IMR-90 (cell line): ENCODE data around the gene MCF2L2. TPM values are rescaled to one million over a fixed set of nuclear protein-coding genes. Genes with fewer than 3 reads are reported as not detected.

Experiments used
- ATAC-seq: fragments of 200-7000 bp; cut with Tn5 transposase; 2 replicates; pipeline ENCODE4 v1.9.1; 2020; ENCODE audit warnings: low read depth, mild to moderate bottlenecking, moderate library complexity
- BruUV-seq: library from RNA; stranded (reverse); fragments of 400-500 nt; replicated peaks from 2 replicates; lab custom pipeline; 2021; lab: Mats Ljungman, UMichigan
- CTCF ChIA-PET: fragments of 300-600 bp; formaldehyde crosslinking; extraction: SDS; loops from one replicate; lab custom pipeline; 2021; ENCODE audit warnings: antibody characterized with exemption; lab: Yijun Ruan, JAX
- POLR2A ChIA-PET: fragments of 300-600 bp; sonication (Branson Sonifier 250); formaldehyde crosslinking; loops from one replicate; lab custom pipeline; 2022; ENCODE audit warnings: antibody characterized with exemption; ENCODE audit not compliant: unreplicated experiment; lab: Charles Lee
- DNase-seq: peaks from one replicate; pipeline ENCODE4 v3.0.0; 2013
- H2AFZ ChIP-seq: replicated peaks from 2 replicates; pipeline ENCODE3; 2013; ENCODE audit warnings: low read length, mild to moderate bottlenecking; ENCODE audit not compliant: poor library complexity
- H2AK5ac ChIP-seq: 2 replicates; pipeline ENCODE4 v1.6.1; 2013; ENCODE audit warnings: low read depth, low read length, inconsistent platforms
- H2AK9ac ChIP-seq: replicated peaks from 2 replicates; pipeline ENCODE3; 2013; ENCODE audit warnings: mild to moderate bottlenecking, low read depth, low read length, moderate library complexity; ENCODE audit not compliant: poor library complexity
- H2BK120ac ChIP-seq: 2 replicates; pipeline ENCODE4 v1.6.1; 2013; ENCODE audit warnings: low read depth, low read length, inconsistent platforms
- H2BK15ac ChIP-seq: 3 replicates; pipeline ENCODE4 v1.6.1; 2013; ENCODE audit warnings: low read depth, low read length, inconsistent platforms
- H2BK20ac ChIP-seq: 2 replicates; pipeline ENCODE4 v1.6.1; 2013; ENCODE audit warnings: low read depth, mild to moderate bottlenecking, inconsistent platforms, low read length, moderate library complexity
- H2BK5ac ChIP-seq: 2 replicates; pipeline ENCODE4 v1.6.1; 2013; ENCODE audit warnings: mild to moderate bottlenecking, low read depth, low read length, inconsistent platforms; ENCODE audit not compliant: poor library complexity, severe bottlenecking
- H3K14ac ChIP-seq: replicated peaks from 2 replicates; pipeline ENCODE4 v1.6.1; 2013; ENCODE audit warnings: low read depth, low read length, inconsistent platforms
- H3K18ac ChIP-seq: 2 replicates; pipeline ENCODE4 v1.6.1; 2013; ENCODE audit warnings: low read depth, low read length, control low read depth
- H3K23ac ChIP-seq: 2 replicates; pipeline ENCODE4 v1.6.1; 2013; ENCODE audit warnings: low read depth, low read length, inconsistent platforms
- H3K27ac ChIP-seq: 2 replicates; pipeline ENCODE4 v1.5.1; 2013; ENCODE audit warnings: mild to moderate bottlenecking, control low read depth, low read length; ENCODE audit not compliant: insufficient read depth
- H3K27me3 ChIP-seq: 2 replicates; pipeline ENCODE4 v1.6.1; 2013; ENCODE audit warnings: low read length; ENCODE audit not compliant: control insufficient read depth, insufficient read depth
- H3K36me3 ChIP-seq: 2 replicates; pipeline ENCODE4 v1.6.1; 2013; ENCODE audit warnings: low read length, mixed read lengths; ENCODE audit not compliant: control insufficient read depth, insufficient read depth
- H3K4ac ChIP-seq: 2 replicates; pipeline ENCODE4 v1.6.1; 2013; ENCODE audit warnings: low read depth, low read length, inconsistent platforms
- H3K4me1 ChIP-seq: 2 replicates; pipeline ENCODE4 v1.6.1; 2013; ENCODE audit warnings: low read length, mixed read lengths; ENCODE audit not compliant: control insufficient read depth, insufficient read depth
- H3K4me2 ChIP-seq: 2 replicates; pipeline ENCODE4 v1.6.1; 2013; ENCODE audit warnings: low read depth, mild to moderate bottlenecking, control low read depth, low read length, moderate library complexity
- H3K4me3 ChIP-seq: 2 replicates; pipeline ENCODE4 v1.5.1; 2013; ENCODE audit warnings: low read depth, mild to moderate bottlenecking, control low read depth, low read length, moderate library complexity; ENCODE audit not compliant: insufficient read depth
- H3K56ac ChIP-seq: 2 replicates; pipeline ENCODE4 v1.6.1; 2013; ENCODE audit warnings: low read length, inconsistent platforms; ENCODE audit not compliant: insufficient read depth; ENCODE audit errors: extremely low read depth
- H3K79me1 ChIP-seq, 2 experiments: 2 replicates each; pipeline ENCODE4 v1.6.1; 2013; ENCODE audit warnings: low read length in 2 of 2, inconsistent platforms in 1 of 2, low read depth in 1 of 2
- H3K9ac ChIP-seq: 2 replicates; pipeline ENCODE4 v1.6.1; 2013; ENCODE audit warnings: low read depth, low read length, control low read depth
- H3K9me1 ChIP-seq: 2 replicates; pipeline ENCODE4 v1.6.1; 2013; ENCODE audit warnings: low read length, inconsistent platforms; ENCODE audit not compliant: insufficient read depth
- H3K9me3 ChIP-seq: 2 replicates; pipeline ENCODE4 v1.6.1; 2013; ENCODE audit warnings: low read length; ENCODE audit not compliant: control insufficient read depth, insufficient read depth
- H4K20me1 ChIP-seq: 2 replicates; pipeline ENCODE4 v1.6.1; 2013; ENCODE audit warnings: low read length, inconsistent platforms; ENCODE audit not compliant: insufficient read depth
- H4K5ac ChIP-seq: 2 replicates; pipeline ENCODE4 v1.6.1; 2013; ENCODE audit warnings: mild to moderate bottlenecking, low read depth, low read length, control low read depth
- H4K8ac ChIP-seq, 2 experiments: 2 replicates each; pipeline ENCODE4 v1.6.1; 2013; ENCODE audit warnings: low read depth in 2 of 2, low read length in 2 of 2, control low read depth in 1 of 2, inconsistent platforms in 1 of 2
- H4K91ac ChIP-seq: 2 replicates; pipeline ENCODE4 v1.6.1; 2013; ENCODE audit warnings: low read depth, low read length, inconsistent platforms; ENCODE audit not compliant: insufficient read depth
- BHLHE40 ChIP-seq: fragments of 150-350 bp; IDR thresholded peaks from 2 replicates; pipeline ENCODE4 v1.6.1; 2016; ENCODE audit warnings: mild to moderate bottlenecking, low read depth, low read length
- CEBPB ChIP-seq: IDR thresholded peaks from 2 replicates; pipeline ENCODE4 v1.6.1; 2012; ENCODE audit warnings: low read depth, low read length, improper control_type of control experiment
- CHD1 ChIP-seq: IDR thresholded peaks from 2 replicates; pipeline ENCODE4 v1.6.1; 2012; ENCODE audit warnings: low read depth, low read length, improper control_type of control experiment
- CTCF ChIP-seq: conservative IDR thresholded peaks from 2 replicates; pipeline ENCODE4 v1.5.1; 2012; ENCODE audit warnings: mild to moderate bottlenecking, low read depth, low read length, improper control_type of control experiment
- FOS ChIP-seq: fragments of 150-350 bp; IDR thresholded peaks from 2 replicates; pipeline ENCODE4 v1.6.1; 2016; ENCODE audit warnings: low read depth, low read length
- MAFK ChIP-seq: IDR thresholded peaks from 2 replicates; pipeline ENCODE4 v1.6.1; 2012; ENCODE audit warnings: low read depth, low read length, improper control_type of control experiment
- MAZ ChIP-seq: IDR thresholded peaks from 2 replicates; pipeline ENCODE4 v1.6.1; 2012; ENCODE audit warnings: low read depth, mild to moderate bottlenecking, low read length, improper control_type of control experiment, moderate library complexity, borderline replicate concordance
- MXI1 ChIP-seq: IDR thresholded peaks from 2 replicates; pipeline ENCODE4 v1.6.1; 2012; ENCODE audit warnings: low read depth, mild to moderate bottlenecking, low read length, moderate library complexity, borderline replicate concordance
- NFE2L2 ChIP-seq: fragments of 150-350 bp; IDR thresholded peaks from 2 replicates; pipeline ENCODE4 v1.6.1; 2016; ENCODE audit warnings: low read depth, mild to moderate bottlenecking, low read length
- POLR2A ChIP-seq: IDR thresholded peaks from 2 replicates; pipeline ENCODE4 v1.6.1; 2012; ENCODE audit warnings: mild to moderate bottlenecking, low read depth, low read length
- RAD21 ChIP-seq: IDR thresholded peaks from 2 replicates; pipeline ENCODE4 v1.6.1; 2012; ENCODE audit warnings: low read length, improper control_type of control experiment
- RCOR1 ChIP-seq: IDR thresholded peaks from 2 replicates; pipeline ENCODE4 v1.6.1; 2012; ENCODE audit warnings: mild to moderate bottlenecking, low read length, improper control_type of control experiment; ENCODE audit not compliant: insufficient replicate concordance
- RFX5 ChIP-seq: IDR thresholded peaks from 2 replicates; pipeline ENCODE4 v1.8.0; 2012; ENCODE audit warnings: low read depth, mild to moderate bottlenecking, low read length, moderate library complexity
- SMC3 ChIP-seq: fragments of 150-350 bp; IDR thresholded peaks from 2 replicates; pipeline ENCODE4 v1.6.1; 2016; ENCODE audit warnings: low read depth, mild to moderate bottlenecking, antibody characterized with exemption, low read length, moderate library complexity
- USF2 ChIP-seq: fragments of 150-350 bp; IDR thresholded peaks from 2 replicates; pipeline ENCODE4 v1.6.1; 2017; ENCODE audit warnings: mild to moderate bottlenecking, antibody characterized with exemption, low read length, low read depth
- WGBS, 2 experiments: methylation state at CpG; one replicate each; pipeline versions ENCODE4 v1.1.5 to v1.1.7; 2013; ENCODE audit warnings: missing lambda C conversion rate in 2 of 2; ENCODE audit not compliant: insufficient read length in 1 of 2; ENCODE audit errors: extremely low coverage in 2 of 2; 5-methylcytosine and 5-hydroxymethylcytosine counted together
- dilution Hi-C: fragments of 300-500 bp; cut with HindIII; formaldehyde crosslinking; loops from one replicate; pipeline ENCODE4 v1.14.3; 2018; ENCODE audit warnings: low sequenced_read_pairs; ENCODE audit not compliant: unreplicated experiment
- in situ Hi-C: fragments of 300-500 bp; cut with MboI; formaldehyde crosslinking; loops from 3 replicates; pipeline ENCODE4 v1.14.3; 2019; ENCODE audit warnings: low sequenced_read_pairs, inconsistent platforms, mixed read lengths
- intact Hi-C: fragments of 100-400 bp; cut with micrococcal nuclease; formaldehyde crosslinking; loops from 2 replicates; pipeline ENCODE4 v1.10.0; 2022
- polyA plus RNA-seq, 3 experiments: library from polyadenylated mRNA; depleted of rRNA; stranded (reverse); fragments of >200 nt; gene quantifications; 2 replicates each; pipeline ENCODE4 v1.2.3, GENCODE V29; 2012; ENCODE audit warnings: low replicate concordance in 1 of 3
- total RNA-seq: library from RNA; depleted of rRNA; stranded (reverse); fragments of >200 nt; gene quantifications from 2 replicates; pipeline ENCODE4 v1.2.3, GENCODE V29; 2012
- TF ChIP-seq, protein P1 (sequence below): fragments of 150-350 bp; IDR thresholded peaks from 2 replicates; pipeline ENCODE4 v1.6.1; 2016; ENCODE audit warnings: low read depth, mild to moderate bottlenecking, low read length, moderate library complexity, borderline replicate concordance

MCF2L2 gene
- total and polyA plus RNA-seq, 2 of the 4 experiments (the other 2 are of a cell fraction) = under 0.01 TPM; not detected in 1

DNA sequence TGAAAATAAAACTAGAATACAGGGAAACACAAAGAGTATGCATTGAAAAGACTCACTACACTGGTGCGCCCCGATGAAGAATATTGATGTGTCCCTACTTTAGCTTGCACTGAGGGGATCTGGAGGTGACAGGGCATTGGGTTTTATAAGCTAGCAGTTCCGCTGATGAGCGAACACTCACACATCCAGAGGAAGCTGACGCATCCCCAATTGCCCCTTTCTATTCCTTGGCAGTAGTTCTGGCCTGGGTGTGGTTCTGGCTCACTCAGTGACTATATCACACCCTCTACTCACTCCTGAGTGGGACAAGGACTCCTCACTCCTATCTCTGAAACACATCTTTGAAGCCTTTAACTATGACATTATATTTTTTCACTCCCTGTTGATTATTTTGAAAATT is 104.3 kb downstream of the MCF2L2 start:
- H3K27me3 ChIP-seq = no peaks in the 10 kb centered on the region; the same call in 1 of the 2 replicates
- no peak overlapping the region for H3K9ac ChIP-seq
- CTCF ChIA-PET = no interaction called here
- no TSS peak for BruUV-seq
- H2BK20ac ChIP-seq = no peak overlapping the region
- no peak overlapping the region for H2BK5ac ChIP-seq
- H3K36me3 ChIP-seq = no peaks in the 10 kb centered on the region
- H3K4ac ChIP-seq = no peak overlapping the region
- no peaks in the 10 kb centered on the region for H3K9me3 ChIP-seq
- intact Hi-C loops (no loop called here), in situ Hi-C loops (no loop called here), dilution Hi-C loops (no loop called here)
- no peaks in the 10 kb centered on the region for H4K20me1 ChIP-seq
- H2BK120ac ChIP-seq = no peak overlapping the region
- no peak for DNase-seq
- H4K8ac ChIP-seq = no peak overlapping the region
- H2AK5ac ChIP-seq = no peak overlapping the region
- no peak overlapping the region for H4K91ac ChIP-seq
- H2AFZ ChIP-seq = no peak overlapping the region
- no peak overlapping the region for H3K23ac ChIP-seq
- WGBS, 2 experiments = no CpG with 5 or more reads among the region's 5 CpGs
- no peak overlapping the region for H3K18ac ChIP-seq
- no peak overlapping the region for H3K4me3 ChIP-seq
- POLR2A ChIA-PET = no interaction called here
- ATAC-seq = no peak
- H3K79me1 ChIP-seq = no peaks in the 10 kb centered on the region
- H3K27ac ChIP-seq = no peak overlapping the region
- no peak overlapping the region for H3K14ac ChIP-seq
- no peak overlapping the region for H3K4me2 ChIP-seq
- TF ChIP-seq POLR2A (no peak), RCOR1 (no peak), FOS (no peak), MAZ (no peak), SMC3 (no peak), CEBPB (no peak), CHD1 (no peak), NFE2L2 (no peak), CTCF (no peak), RFX5 (no peak), RAD21 (no peak), BHLHE40 (no peak), USF2 (no peak), MXI1 (no peak), MAFK (no peak)
- TF ChIP-seq, protein P1, sequence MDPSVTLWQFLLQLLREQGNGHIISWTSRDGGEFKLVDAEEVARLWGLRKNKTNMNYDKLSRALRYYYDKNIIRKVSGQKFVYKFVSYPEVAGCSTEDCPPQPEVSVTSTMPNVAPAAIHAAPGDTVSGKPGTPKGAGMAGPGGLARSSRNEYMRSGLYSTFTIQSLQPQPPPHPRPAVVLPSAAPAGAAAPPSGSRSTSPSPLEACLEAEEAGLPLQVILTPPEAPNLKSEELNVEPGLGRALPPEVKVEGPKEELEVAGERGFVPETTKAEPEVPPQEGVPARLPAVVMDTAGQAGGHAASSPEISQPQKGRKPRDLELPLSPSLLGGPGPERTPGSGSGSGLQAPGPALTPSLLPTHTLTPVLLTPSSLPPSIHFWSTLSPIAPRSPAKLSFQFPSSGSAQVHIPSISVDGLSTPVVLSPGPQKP = no peak
- no peak overlapping the region for H2AK9ac ChIP-seq
- H3K56ac ChIP-seq = no peak overlapping the region
- no peaks in the 10 kb centered on the region for H3K9me1 ChIP-seq
- no peak overlapping the region for H2BK15ac ChIP-seq
- no peaks in the 10 kb centered on the region for H3K4me1 ChIP-seq
- no peak overlapping the region for H4K5ac ChIP-seq
